ENCODE measurements around the gene ASRGL1.

ASRGL1 gene

DNA sequence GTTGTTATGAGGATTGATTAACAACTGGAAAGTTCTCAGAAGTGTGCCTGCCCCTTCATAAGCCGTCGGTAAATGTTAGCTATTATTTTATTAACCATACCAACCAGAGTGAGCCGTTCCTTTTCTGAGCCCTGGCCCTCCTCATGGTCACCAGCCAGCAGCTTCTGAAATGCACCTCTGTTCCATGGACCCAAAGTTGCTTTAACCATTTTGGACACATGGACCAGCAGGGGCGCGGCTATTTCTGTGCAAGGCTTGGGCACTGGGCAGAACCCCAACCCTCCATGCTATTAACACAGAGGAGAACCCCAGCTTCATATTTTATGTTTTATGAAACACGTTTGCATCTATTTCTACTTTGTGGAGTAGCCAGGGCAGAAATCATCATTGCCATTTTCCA is 63.0 kb downstream of the ASRGL1 start:
- TF ChIP-seq, protein P1, sequence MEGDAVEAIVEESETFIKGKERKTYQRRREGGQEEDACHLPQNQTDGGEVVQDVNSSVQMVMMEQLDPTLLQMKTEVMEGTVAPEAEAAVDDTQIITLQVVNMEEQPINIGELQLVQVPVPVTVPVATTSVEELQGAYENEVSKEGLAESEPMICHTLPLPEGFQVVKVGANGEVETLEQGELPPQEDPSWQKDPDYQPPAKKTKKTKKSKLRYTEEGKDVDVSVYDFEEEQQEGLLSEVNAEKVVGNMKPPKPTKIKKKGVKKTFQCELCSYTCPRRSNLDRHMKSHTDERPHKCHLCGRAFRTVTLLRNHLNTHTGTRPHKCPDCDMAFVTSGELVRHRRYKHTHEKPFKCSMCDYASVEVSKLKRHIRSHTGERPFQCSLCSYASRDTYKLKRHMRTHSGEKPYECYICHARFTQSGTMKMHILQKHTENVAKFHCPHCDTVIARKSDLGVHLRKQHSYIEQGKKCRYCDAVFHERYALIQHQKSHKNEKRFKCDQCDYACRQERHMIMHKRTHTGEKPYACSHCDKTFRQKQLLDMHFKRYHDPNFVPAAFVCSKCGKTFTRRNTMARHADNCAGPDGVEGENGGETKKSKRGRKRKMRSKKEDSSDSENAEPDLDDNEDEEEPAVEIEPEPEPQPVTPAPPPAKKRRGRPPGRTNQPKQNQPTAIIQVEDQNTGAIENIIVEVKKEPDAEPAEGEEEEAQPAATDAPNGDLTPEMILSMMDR (IDR thresholded peaks at IDR 0.05; ENCODE audit: low read depth, low read length) = no peak
- Histone ChIP-seq H3K27me3 (ENCODE audit: insufficient read depth, low read depth, severe bottlenecking) (no peaks in the 10 kb centered on the region), H3K9me3 (ENCODE audit: severe bottlenecking) (no peaks in the 10 kb centered on the region), H3K36me3 (no peaks in the 10 kb centered on the region), H3K4me3 (ENCODE audit: low read depth, low read length) (no peak overlapping the region), H3K27ac (no peak overlapping the region)
- no peak for DNase-seq

DNA sequence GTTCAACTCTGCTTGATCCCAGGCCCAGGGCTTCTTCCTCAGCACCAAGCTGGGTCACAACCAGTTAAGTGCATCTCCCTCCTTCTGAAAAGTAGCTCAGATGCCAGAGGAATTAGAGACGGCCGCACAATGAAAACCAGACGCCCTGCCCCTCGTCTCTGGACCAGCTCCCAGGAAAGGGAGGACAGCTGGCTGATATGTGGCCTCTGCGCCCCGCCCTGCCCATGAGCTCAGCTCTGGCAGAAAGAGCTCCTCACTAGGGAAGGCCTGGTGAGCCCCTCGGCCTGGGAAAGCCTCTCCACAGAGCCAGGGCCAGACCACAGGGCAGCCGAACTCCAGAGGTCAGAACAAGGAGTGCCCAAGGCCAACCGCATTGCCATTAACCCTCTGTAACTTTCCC is 63.5 kb downstream of the ASRGL1 start:
- Histone ChIP-seq H3K36me3 (no peaks in the 10 kb centered on the region), H3K9me3 (ENCODE audit: severe bottlenecking) (no peaks in the 10 kb centered on the region), H3K27me3 (ENCODE audit: insufficient read depth, low read depth, severe bottlenecking) (no peaks in the 10 kb centered on the region), H3K4me3 (ENCODE audit: low read depth, low read length) (no peak overlapping the region), H3K27ac (no peak overlapping the region)
- TF ChIP-seq, protein P1 (IDR thresholded peaks at IDR 0.05; ENCODE audit: low read depth, low read length) = no peak
- DNase-seq = peak; percentile 48

DNA sequence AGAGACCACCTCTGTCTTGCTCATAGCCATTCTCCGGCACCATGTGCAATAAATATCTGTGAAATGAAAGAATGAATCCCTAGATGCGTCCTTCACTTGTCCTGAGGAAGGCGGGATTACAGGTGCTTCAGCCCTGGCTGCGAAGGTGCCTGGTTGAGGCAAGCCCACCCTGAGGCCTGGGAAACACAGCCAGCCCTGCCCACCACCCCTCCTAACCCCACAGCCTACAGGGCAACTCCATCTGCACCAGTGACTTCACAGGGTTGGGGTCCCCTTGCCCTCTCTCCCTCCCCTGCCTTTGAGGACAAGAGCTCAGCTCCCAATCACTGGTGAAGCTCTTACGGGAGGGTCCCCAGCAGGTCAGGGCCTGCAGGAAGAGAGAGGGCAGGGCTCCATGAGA is 64.1 kb downstream of the ASRGL1 start:
- TF ChIP-seq, protein P1 (IDR thresholded peaks at IDR 0.05; ENCODE audit: low read depth, low read length) = no peak
- Histone ChIP-seq H3K27ac (no peak overlapping the region), H3K4me3 (ENCODE audit: low read depth, low read length) (no peak overlapping the region), H3K9me3 (ENCODE audit: severe bottlenecking) (no peaks in the 10 kb centered on the region), H3K36me3 (no peaks in the 10 kb centered on the region), H3K27me3 (ENCODE audit: insufficient read depth, low read depth, severe bottlenecking) (no peaks in the 10 kb centered on the region)
- DNase-seq = no peak

DNA sequence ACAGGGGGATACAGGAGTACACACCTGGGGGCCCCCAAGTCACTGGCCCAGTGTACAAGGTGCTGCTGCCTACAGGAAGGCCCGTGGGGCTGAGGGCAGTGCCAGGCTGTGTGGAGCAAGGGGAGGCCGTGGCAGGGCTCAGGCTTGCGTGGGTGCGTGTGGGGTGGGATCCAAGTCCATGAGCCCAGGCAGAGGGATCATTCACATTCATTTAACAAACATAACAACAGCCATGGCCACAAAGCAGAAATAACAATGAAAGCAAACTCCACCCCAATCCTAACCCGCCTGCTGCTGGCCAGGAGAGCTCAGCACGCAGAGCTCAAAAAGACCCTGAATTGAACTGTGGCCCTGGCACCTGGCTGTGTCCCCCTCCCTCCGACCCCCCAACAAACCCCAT is 64.6 kb downstream of the ASRGL1 start:
- Histone ChIP-seq H3K4me3 (ENCODE audit: low read depth, low read length) (no peak overlapping the region), H3K36me3 (no peaks in the 10 kb centered on the region), H3K27me3 (ENCODE audit: insufficient read depth, low read depth, severe bottlenecking) (no peaks in the 10 kb centered on the region), H3K27ac (no peak overlapping the region), H3K9me3 (ENCODE audit: severe bottlenecking) (no peaks in the 10 kb centered on the region)
- DNase-seq = no peak
- TF ChIP-seq, protein P1 (IDR thresholded peaks at IDR 0.05; ENCODE audit: low read depth, low read length) = no peak

DNA sequence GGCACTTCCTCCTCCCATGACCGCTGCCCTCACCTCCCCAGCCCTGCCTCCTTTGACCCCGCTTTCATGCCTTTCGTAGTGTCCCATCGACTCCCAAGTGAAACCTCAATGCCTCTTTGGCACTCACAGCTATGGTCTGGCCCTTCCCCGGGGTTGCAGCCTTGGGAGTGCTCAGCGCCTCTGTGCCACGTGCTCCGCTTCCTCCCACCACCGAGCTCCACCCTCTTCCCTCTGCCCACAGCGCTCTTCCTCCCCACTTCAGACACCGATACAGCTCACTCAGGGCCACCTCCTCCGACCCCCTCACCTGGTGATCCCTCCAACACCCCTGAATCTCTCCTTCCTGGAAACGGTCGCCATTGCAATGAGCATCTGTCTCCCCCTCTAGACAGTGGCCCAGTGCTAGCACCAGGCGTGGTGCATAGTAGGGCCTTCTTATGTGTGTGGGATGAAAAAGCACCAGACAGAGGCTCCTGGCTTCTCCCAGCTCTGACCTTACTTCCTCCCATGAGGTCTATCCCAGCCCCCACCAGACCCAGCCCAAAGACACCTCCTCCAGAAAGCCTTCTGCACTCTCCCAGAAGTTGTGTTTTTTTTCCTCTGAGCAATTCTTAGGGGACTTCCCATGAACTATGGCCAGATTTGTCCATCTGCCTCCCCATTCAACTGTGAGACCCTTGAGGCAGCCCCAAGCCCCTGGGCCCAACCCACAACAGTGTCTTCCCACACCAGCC is 65.1 kb downstream of the ASRGL1 start:
- Histone ChIP-seq H3K9me3 (ENCODE audit: severe bottlenecking) (no peaks in the 10 kb centered on the region), H3K27ac (no peak overlapping the region), H3K4me3 (ENCODE audit: low read depth, low read length) (no peak overlapping the region), H3K27me3 (ENCODE audit: insufficient read depth, low read depth, severe bottlenecking) (no peaks in the 10 kb centered on the region), H3K36me3 (no peaks in the 10 kb centered on the region)
- TF ChIP-seq, protein P1 (IDR thresholded peaks at IDR 0.05; ENCODE audit: low read depth, low read length) = no peak
- no peak for DNase-seq

Data from WERI-Rb-1 (cell line).